ENCODE results near the gene NEUROD4. TPM values are rescaled to one million over a fixed set of nuclear protein-coding genes. Genes with fewer than 3 reads are reported as not detected.

The NEUROD4 gene
- total RNA-seq, 2 experiments from 2014 or later, result not detected

DNA sequence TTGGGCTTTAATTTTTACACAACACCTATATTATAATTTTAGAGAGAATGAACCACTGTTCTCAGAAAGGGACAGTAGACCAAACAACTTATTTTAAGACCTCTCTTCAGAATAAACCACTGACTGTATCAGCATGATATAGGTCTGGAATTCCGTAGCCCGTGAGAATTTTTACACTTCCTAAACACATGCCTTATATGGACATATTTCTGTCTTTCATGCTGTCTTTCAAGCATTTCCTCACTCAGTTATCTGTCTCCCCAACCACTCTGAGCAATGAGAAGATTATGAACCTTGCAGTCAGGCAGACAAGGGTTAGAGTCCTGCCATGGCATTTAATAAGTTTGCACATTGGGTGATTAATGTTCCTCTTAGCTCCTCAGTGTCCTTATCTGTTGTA, 17.4 kb upstream of the NEUROD4 start:
- POLR2A ChIA-PET, result no interaction called here

DNA sequence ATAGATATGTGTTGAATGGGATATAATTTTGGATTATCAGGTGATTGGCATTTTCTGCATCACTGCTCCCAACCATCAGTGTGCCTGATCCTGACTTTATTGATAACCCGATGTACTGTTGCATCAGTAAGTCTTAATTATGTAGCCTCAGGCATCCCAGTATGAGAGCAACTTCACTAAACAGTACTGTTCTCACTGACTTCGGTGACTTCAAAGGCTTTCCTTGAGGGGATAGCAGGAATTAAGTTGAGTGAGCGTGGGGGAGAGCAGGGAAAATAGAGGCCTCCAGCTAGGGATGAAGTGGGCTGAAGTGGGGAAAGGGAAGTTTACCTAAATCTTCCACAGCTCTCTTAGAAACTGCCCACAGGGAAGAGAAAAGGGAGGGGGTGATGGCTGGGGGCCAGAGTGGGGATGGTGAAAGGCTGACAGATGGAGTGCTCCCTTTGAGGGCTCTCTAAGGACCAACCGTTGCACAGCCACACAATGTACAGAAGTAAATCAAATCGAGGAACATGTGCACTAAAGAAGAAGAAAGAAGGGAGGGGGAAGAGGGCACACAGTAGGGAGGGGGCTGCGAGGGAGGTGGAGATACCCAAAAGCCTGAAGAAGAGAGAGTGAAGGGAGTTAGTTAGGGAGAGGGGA, 10.7 kb upstream of the NEUROD4 start:
- no peak overlapping the region for H3K27ac Mint-ChIP-seq
- H3K4me3 Mint-ChIP-seq, result no peak overlapping the region
- ChIA-PET CTCF (interaction anchor here (0.8 kb wide), 1 partner anchor 12 kb away, joined by 3 read pairs; no protein-coding TSS in a partner anchor), POLR2A (no interaction called here)
- DNase-seq, result no peak
- peaks cover 2% of the 10 kb centered on the region for H3K36me3 Mint-ChIP-seq (ENCODE audit: low read depth)
- H3K9me3 Mint-ChIP-seq, result peaks cover 12% of the 10 kb centered on the region
- H3K27me3 Mint-ChIP-seq, result peaks cover 9% of the 10 kb centered on the region
- no peaks in the 10 kb centered on the region for H3K4me1 Mint-ChIP-seq

More for the DNA sequence above, 17.4 kb upstream of the NEUROD4 start:
- Mint-ChIP-seq H3K9me3 (peaks cover 1% of the 10 kb centered on the region), H3K27me3 (no peaks in the 10 kb centered on the region), H3K36me3 (ENCODE audit: low read depth) (no peaks in the 10 kb centered on the region), H3K27ac (no peak overlapping the region), H3K4me1 (peaks cover 7% of the 10 kb centered on the region), H3K4me3 (no peak overlapping the region)
- DNase-seq, result no peak
- CTCF ChIA-PET, result interaction anchor here (0.7 to 2.9 kb wide), 3 partner anchors 9 to 70 kb away, joined by 3 to 12 read pairs (median 7); no protein-coding TSS in a partner anchor

DNA sequence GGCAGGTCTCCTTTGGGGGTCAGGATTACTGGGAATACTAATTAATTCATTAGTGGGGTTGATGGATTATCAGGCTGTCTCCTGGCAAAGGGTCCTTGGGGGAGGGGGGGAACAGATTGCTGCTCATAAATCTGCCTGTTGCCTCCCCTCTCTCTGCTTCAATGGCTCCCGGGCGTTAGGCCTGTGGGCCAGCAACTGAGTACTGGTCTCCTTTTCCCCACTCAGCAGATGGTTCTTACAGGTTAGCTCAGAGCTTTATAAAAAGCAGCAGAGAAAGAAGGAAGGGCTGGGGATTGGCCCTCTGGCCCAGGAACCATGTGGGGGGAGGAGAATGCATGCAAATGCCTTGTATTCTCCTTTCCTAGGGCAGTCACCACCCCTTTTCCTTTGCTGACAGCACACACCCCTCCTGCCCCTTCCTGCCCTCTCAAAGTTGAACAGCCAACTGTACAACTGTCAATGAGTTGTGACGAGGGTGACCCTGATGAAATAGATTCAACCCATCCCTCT, 2.3 kb upstream of the NEUROD4 start:
- peaks cover 4% of the 10 kb centered on the region for H3K9me3 Mint-ChIP-seq
- peaks cover 38% of the 10 kb centered on the region for H3K27me3 Mint-ChIP-seq
- H3K36me3 Mint-ChIP-seq (ENCODE audit: low read depth), result peaks cover 3% of the 10 kb centered on the region
- no peak overlapping the region for H3K27ac Mint-ChIP-seq
- POLR2A ChIA-PET, result no interaction called here
- no peak for DNase-seq
- peaks cover 5% of the 10 kb centered on the region for H3K4me1 Mint-ChIP-seq
- CTCF ChIA-PET, result no interaction called here
- no peak overlapping the region for H3K4me3 Mint-ChIP-seq

DNA sequence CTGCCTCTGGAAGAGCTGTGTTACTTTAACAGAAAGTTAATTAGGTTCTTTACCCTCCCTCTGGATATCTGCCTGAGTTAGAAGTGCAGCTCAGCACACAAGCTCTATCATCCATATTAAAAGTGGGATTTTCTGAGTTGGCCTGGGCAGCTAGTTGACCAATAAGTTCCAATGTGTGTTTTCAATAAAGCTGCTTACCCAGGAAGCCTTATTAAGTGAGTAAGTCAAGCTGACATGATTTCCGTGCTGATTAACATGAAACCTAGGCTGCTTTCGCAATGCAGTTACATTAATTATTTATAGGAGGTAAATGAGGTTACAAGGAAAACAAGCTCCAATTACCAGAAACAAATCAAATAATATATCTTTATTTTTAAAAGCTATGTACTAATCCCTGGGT, 4.8 kb downstream of the NEUROD4 start:
- peaks cover 47% of the 10 kb centered on the region for H3K27me3 Mint-ChIP-seq
- no peak overlapping the region for H3K27ac Mint-ChIP-seq
- ChIA-PET CTCF (interaction anchor here (1.0 to 1.8 kb wide), 3 partner anchors 10 to 30 kb away, joined by 3 to 9 read pairs (median 4); no protein-coding TSS in a partner anchor), POLR2A (no interaction called here)
- peaks cover 2% of the 10 kb centered on the region for H3K36me3 Mint-ChIP-seq (ENCODE audit: low read depth)
- no peaks in the 10 kb centered on the region for H3K9me3 Mint-ChIP-seq
- DNase-seq, result no peak
- no peak overlapping the region for H3K4me3 Mint-ChIP-seq
- H3K4me1 Mint-ChIP-seq, result peaks cover 4% of the 10 kb centered on the region

DNA sequence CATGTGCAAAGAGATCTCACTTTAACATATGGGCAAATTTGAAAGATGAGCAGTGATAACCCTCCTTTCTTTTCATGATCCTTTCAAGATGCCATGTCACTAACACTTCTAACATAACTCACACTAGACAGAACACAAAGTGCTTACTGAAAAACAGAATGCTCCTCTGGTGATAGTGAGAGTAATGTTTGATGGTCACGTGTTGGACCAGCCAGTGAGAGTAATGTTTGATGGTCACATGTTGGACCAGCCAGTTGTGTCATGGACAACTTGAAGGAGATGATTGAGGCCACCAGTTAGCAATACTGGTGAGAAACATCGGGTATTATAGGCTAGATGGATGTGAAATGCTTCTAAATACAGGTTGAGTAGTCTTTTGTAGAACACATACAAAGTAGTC, 5.7 kb downstream of the NEUROD4 start:
- Mint-ChIP-seq H3K27me3 (peaks cover 41% of the 10 kb centered on the region), H3K27ac (no peak overlapping the region), H3K4me3 (no peak overlapping the region), H3K4me1 (no peaks in the 10 kb centered on the region), H3K36me3 (ENCODE audit: low read depth) (peaks cover under 1% of the 10 kb centered on the region), H3K9me3 (no peaks in the 10 kb centered on the region)
- no peak for DNase-seq
- POLR2A ChIA-PET, result no interaction called here
- CTCF ChIA-PET, result interaction anchor here (1.8 kb wide), 1 partner anchor 9 kb away, joined by 9 read pairs; no protein-coding TSS in a partner anchor

DNA sequence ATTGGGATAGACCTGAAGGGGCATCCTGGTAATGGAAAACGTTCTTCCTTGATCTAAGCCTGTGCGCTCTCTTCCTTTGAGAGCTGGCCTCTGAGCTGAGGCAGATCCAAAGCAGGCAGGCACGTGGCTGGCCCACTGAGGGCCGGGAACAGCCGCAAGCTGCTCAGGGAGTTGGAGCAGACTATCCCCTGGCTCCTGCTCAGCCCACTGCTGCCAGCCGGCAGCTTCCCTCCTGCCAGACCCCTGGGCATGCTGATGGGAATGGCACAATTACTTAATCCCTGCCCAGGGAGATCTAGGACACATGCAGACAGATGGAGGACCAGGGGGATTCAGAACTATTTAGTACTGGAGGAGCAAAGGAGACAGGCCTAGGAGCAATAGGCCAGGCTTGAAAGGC, 14.4 kb downstream of the NEUROD4 start:
- CTCF ChIA-PET, result interaction anchor here (2.0 kb wide), 1 partner anchor 10 kb away, joined by 9 read pairs; no protein-coding TSS in a partner anchor
- no peak for DNase-seq
- peaks cover 5% of the 10 kb centered on the region for H3K27me3 Mint-ChIP-seq
- POLR2A ChIA-PET, result no interaction called here
- H3K36me3 Mint-ChIP-seq (ENCODE audit: low read depth), result peaks cover 2% of the 10 kb centered on the region
- peaks cover 27% of the 10 kb centered on the region for H3K4me1 Mint-ChIP-seq
- no peak overlapping the region for H3K27ac Mint-ChIP-seq
- peaks cover 7% of the 10 kb centered on the region for H3K9me3 Mint-ChIP-seq
- no peak overlapping the region for H3K4me3 Mint-ChIP-seq

DNA sequence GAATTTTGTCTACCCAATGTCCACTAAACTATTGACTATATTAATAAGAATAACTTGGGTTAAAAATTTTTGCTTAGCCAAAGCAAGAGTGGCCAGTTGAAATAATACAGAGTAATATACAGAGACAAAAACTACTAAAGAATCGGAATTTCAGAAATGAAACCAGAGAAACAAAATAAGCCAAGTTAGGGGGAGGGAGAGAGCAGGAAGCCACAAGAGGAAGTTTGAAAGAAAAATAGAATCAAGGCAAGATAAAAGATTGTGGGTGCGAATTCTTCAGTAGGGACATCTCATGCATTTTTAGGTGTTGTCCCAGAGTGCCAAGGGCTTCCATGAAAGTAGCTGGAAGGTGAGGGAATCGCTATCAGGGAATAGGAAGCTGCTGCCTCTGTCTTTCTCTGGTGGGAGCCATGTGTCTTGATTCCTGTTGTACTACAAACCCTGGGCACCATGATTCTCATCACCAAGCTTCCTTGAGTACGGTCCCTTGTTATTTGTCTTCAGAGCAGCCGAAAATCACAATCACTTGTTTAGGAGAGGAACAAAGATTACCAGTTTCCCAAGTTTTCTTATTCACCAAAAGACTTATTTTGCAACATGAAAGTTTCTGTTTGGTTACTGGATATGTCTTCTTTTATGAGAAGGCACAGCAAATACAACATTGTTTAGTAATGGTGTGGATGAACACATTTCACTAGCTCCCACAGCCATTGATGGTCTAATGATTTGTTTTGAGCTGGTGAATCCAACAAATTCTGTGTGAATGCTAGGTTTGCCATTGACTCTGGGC, 16.7 kb downstream of the NEUROD4 start:
- H3K9me3 Mint-ChIP-seq, result peaks cover 7% of the 10 kb centered on the region
- DNase-seq, result no peak
- H3K27ac Mint-ChIP-seq, result peak overlapping the region; percentile 88
- H3K4me3 Mint-ChIP-seq, result peak overlapping the region; percentile 51
- peaks cover 2% of the 10 kb centered on the region for H3K36me3 Mint-ChIP-seq (ENCODE audit: low read depth)
- H3K4me1 Mint-ChIP-seq, result peaks cover 27% of the 10 kb centered on the region
- POLR2A ChIA-PET, result no interaction called here
- CTCF ChIA-PET, result interaction anchor here (1.0 to 1.2 kb wide), 2 partner anchors 12 to 22 kb away, joined by 3 read pairs; no protein-coding TSS in a partner anchor
- H3K27me3 Mint-ChIP-seq, result peaks cover 8% of the 10 kb centered on the region

DNA sequence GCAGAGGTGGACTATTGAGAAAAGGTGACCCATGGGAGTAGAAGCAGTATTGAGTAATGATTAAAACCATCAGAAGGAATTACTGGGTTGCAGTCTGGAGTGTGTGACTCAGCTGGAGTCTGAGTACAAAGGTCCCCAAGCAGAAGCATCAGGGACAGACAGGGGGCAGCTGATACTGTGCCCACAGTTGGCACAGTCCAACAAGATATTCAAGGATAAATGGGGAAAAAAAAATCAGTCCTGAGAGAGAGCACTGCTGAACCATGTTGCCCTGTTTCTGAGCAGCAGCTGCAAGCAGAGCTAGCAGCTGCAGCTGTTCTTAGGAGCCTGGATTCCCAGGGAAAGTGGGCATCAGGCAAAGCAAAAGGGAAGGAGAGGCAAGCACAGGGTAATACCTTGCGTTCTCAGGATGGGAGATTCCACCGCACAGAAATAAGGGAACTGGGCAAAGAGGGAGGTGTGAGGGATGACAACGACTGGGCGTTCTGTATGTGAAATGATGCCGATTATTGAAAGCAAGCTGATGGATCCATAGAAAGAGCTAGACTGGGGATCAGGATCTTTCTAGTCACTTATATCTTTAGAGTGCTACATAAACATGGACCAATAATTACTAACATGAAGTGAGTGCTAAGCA, 17.7 kb downstream of the NEUROD4 start:
- Mint-ChIP-seq H3K36me3 (ENCODE audit: low read depth) (peaks cover 2% of the 10 kb centered on the region), H3K9me3 (peaks cover 7% of the 10 kb centered on the region), H3K27me3 (peaks cover 10% of the 10 kb centered on the region), H3K27ac (peak overlapping the region; percentile 66), H3K4me1 (peaks cover 27% of the 10 kb centered on the region), H3K4me3 (no peak overlapping the region)
- ChIA-PET CTCF (interaction anchor here (1.0 to 1.2 kb wide), 2 partner anchors 11 to 23 kb away, joined by 3 read pairs; no protein-coding TSS in a partner anchor), POLR2A (no interaction called here)
- no peak for DNase-seq

DNA sequence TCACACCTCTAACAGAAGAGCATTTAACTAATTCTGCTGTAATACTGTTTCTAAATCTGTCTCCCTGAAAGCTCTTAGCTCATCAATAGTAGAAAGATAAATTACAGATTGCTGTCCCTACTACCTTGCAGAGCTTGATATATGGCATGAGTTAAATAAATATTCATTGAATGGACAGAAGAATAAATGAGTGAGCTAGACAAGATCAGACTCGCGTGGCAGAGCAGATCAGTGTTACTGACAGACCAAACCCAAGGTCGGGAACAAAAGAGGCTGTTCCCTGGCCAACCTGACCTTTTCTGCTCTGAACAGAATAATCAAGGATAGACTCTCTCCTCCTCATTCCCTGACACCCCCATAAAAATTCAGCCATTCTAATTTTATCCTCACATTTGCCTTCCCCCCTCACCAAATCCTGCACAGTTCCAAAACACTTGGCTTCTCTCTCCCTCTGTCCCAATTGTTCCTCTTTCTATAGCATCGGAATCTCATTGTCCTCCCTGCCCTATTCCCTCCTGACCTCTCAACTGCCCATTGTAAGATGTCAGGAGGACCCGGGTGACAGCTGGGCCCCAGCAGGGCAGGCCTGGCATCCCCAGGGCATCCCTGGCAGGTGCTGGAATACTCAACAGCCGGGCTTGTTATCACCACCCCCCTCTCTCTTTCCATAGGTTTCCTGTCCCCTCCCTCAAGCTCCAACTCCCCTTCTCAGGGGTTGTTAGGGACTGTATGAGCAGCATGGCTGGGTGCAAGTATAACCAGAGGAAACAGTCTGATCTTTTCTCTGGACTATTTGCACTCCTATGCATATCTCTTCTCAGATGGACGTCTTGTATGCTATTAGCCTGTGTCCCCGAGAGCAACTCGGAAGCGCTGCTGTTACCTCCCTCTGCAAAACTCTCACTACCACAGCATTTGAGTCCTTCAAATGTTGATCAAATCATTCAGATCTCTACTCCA, 19.9 kb downstream of the NEUROD4 start:
- CTCF ChIA-PET, result interaction anchor here (0.7 to 1.5 kb wide), 2 partner anchors 13 to 32 kb away, joined by 3 to 5 read pairs; no protein-coding TSS in a partner anchor
- Mint-ChIP-seq H3K27ac (peak overlapping the region; percentile 26), H3K36me3 (ENCODE audit: low read depth) (peaks cover 2% of the 10 kb centered on the region), H3K27me3 (peaks cover 13% of the 10 kb centered on the region), H3K4me1 (peaks cover 27% of the 10 kb centered on the region), H3K9me3 (peaks cover 7% of the 10 kb centered on the region), H3K4me3 (no peak overlapping the region)
- POLR2A ChIA-PET, result no interaction called here
- DNase-seq, result no peak

DNA sequence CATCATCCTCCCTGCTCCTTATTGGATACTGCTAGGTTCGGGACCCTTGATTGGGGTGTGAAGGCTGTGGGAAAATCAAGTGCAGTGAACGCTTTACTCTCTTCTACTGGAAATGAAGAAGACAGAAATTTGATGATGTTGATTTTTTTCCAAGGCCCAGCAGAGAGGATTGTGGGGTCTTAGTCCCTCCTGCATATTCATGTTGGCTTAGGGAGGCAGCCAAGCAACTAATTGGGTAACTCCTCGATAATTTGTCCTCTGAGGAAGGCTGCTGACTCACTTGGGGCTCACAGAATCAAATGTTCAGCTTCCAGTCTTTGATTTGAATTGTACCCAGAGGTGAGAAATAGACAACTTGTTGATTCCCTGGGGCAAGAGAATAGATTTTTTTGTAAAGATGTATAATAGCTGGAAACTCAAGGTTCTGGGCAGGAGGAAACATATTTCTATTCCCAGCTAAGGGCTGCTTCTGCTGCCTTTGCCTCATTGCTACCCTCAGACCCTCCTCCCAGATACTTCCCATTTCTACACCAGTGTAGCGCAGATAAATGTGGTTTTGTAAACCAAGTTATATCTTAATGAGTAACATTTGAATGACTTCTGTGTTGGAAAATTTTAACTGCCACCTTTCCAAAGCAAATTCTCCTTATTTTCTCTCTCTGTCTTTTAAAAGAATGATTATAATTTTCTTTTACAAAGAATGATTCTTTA, 21.7 kb downstream of the NEUROD4 start:
- ChIA-PET CTCF (interaction anchor here (1.1 kb wide), 1 partner anchor 49 kb away, joined by 3 read pairs; no protein-coding TSS in a partner anchor), POLR2A (no interaction called here)
- H3K36me3 Mint-ChIP-seq (ENCODE audit: low read depth), result no peaks in the 10 kb centered on the region
- DNase-seq, result no peak
- peaks cover 1% of the 10 kb centered on the region for H3K9me3 Mint-ChIP-seq
- H3K4me3 Mint-ChIP-seq, result no peak overlapping the region
- no peak overlapping the region for H3K27ac Mint-ChIP-seq
- H3K4me1 Mint-ChIP-seq, result peaks cover 13% of the 10 kb centered on the region
- peaks cover 13% of the 10 kb centered on the region for H3K27me3 Mint-ChIP-seq

DNA sequence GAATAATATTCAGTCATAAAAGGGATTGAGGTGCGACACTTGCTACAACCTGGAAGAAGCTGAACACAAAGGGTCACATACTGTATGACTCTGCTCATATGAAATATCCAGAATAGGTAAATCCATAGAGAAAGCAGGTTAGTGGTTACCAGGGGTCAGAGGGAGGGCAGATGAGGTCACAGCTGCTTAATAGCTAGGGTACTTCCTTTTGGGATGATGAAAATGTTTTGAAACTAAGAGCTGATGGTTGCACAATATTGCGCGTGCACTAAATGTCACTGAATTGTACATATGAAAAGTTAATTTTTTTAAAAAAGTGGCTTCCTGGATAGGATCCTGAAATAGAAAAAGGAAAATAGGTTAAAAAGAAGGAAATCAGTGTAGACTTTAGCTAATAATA, 23.8 kb downstream of the NEUROD4 start:
- Mint-ChIP-seq H3K4me1 (no peaks in the 10 kb centered on the region), H3K9me3 (no peaks in the 10 kb centered on the region), H3K4me3 (no peak overlapping the region), H3K36me3 (ENCODE audit: low read depth) (no peaks in the 10 kb centered on the region), H3K27me3 (peaks cover 13% of the 10 kb centered on the region), H3K27ac (no peak overlapping the region)
- CTCF ChIA-PET, result interaction anchor here (1.8 to 1.9 kb wide), 2 partner anchors 11 to 28 kb away, joined by 4 to 6 read pairs; no protein-coding TSS in a partner anchor
- no peak for DNase-seq
- POLR2A ChIA-PET, result no interaction called here

Measured in activated CD4-positive, alpha-beta T cell treated with anti-CD3 and anti-CD28 coated beads, Interleukin-2, amount 10 ng/mL, durations not matched to agents 7 days and 5 days (primary cell).